ENCODE data around the gene NUMA1. TPM values are rescaled to one million over a fixed set of nuclear protein-coding genes. Genes with fewer than 3 reads are reported as not detected.
A peak's percentile ranks its signal among the peaks of the same experiment; 100 is the strongest.

The NUMA1 gene
- total and polyA plus RNA-seq, 2 of the 8 experiments (the other 6 are each of a cell fraction or from before 2014, with no cell fraction given), result 101 to 107 TPM

GRCh38 chr11:72091292-72091691, 10.9 kb upstream of the NUMA1 start (continued):
- TF ChIP-seq ZNF274 (IDR thresholded peaks at IDR 0.05; ENCODE audit: borderline replicate concordance, extremely low read depth, low read length) (no peak), CHD1 (IDR thresholded peaks at IDR 0.05; ENCODE audit: low read depth, low read length) (no peak), POLR2A (IDR thresholded peaks at IDR 0.05; ENCODE audit: control extremely low read depth in 1 of 2, low read depth in 2 of 2, low read length in 2 of 2) (no peak), ASH2L (IDR thresholded peaks at IDR 0.05; ENCODE audit: low read length) (no peak), RNF2 (IDR thresholded peaks at IDR 0.05; ENCODE audit: borderline replicate concordance, low read depth, low read length, missing control alignments, poor library complexity, severe bottlenecking) (no peak), SIRT6 (IDR thresholded peaks at IDR 0.05; ENCODE audit: low read length) (no peak), CTBP2 (IDR thresholded peaks at IDR 0.05; ENCODE audit: borderline replicate concordance, insufficient read depth, insufficient read length, low read length) (no peak), KDM5A (IDR thresholded peaks at IDR 0.05; ENCODE audit: low read length) (no peak), RAD21 (IDR thresholded peaks at IDR 0.05 in 1 of 2, conservative IDR thresholded peaks at IDR 0.05 in 1 of 2; ENCODE audit: low read depth in 2 of 2, low read length in 2 of 2) (peak; percentile 87 to 91), BACH1 (IDR thresholded peaks at IDR 0.05; ENCODE audit: low read length) (no peak)
- TF ChIP-seq, protein P1, sequence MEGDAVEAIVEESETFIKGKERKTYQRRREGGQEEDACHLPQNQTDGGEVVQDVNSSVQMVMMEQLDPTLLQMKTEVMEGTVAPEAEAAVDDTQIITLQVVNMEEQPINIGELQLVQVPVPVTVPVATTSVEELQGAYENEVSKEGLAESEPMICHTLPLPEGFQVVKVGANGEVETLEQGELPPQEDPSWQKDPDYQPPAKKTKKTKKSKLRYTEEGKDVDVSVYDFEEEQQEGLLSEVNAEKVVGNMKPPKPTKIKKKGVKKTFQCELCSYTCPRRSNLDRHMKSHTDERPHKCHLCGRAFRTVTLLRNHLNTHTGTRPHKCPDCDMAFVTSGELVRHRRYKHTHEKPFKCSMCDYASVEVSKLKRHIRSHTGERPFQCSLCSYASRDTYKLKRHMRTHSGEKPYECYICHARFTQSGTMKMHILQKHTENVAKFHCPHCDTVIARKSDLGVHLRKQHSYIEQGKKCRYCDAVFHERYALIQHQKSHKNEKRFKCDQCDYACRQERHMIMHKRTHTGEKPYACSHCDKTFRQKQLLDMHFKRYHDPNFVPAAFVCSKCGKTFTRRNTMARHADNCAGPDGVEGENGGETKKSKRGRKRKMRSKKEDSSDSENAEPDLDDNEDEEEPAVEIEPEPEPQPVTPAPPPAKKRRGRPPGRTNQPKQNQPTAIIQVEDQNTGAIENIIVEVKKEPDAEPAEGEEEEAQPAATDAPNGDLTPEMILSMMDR (IDR thresholded peaks at IDR 0.05; ENCODE audit: control extremely low read depth in 1 of 3, insufficient read depth in 1 of 3, low read depth in 1 of 3, low read length in 3 of 3), result peak; percentile 93 to 96 (median 95)
